M059J (cell line): Measurements from ENCODE around the gene OBSCN. TPM values are rescaled to one million over a fixed set of nuclear protein-coding genes. Genes with fewer than 3 reads are reported as not detected.
A peak's percentile ranks its signal among the peaks of the same experiment; 100 is the strongest.

Source experiments
- DNase-seq: peaks from one replicate; pipeline ENCODE4 v3.0.0-alpha.2; 2012; ENCODE audit warnings: low read depth
- total RNA-seq: library from RNA; depleted of rRNA; stranded (reverse); fragments of >200 nt; shearing (Covaris generic); gene quantifications from 2 replicates; pipeline ENCODE4 v1.2.3, GENCODE V29; 2014; rRNA removed

Gene OBSCN
- total RNA-seq: 0.42 and 1.9 TPM in 2 replicates

- no peak for DNase-seq
Measured at GRCh38 chr1:228207851-228208821, at the start of gene OBSCN. Gene OBSCN, plus strand, starts transcription at chr1:228208044. Its CDS starts 3,740 bp downstream, at chr1:228211784.

- no peak for DNase-seq
Measured at GRCh38 chr1:228158151-228159007, 49.5 kb upstream of the OBSCN start.

GRCh38 chr1:228159008-228159665, 48.7 kb upstream of the OBSCN start:
- no peak for DNase-seq

GRCh38 chr1:228160201-228160761, 47.6 kb upstream of the OBSCN start:
- no peak for DNase-seq

GRCh38 chr1:228161362-228161761, 46.5 kb upstream of the OBSCN start:
- no peak for DNase-seq

- no peak for DNase-seq
Measured at GRCh38 chr1:228161866-228162265, 46.0 kb upstream of the OBSCN start.

GRCh38 chr1:228162286-228163006, 45.4 kb upstream of the OBSCN start:
- peak; percentile 25 for DNase-seq

- no peak for DNase-seq
Measured at GRCh38 chr1:228163007-228163753, 44.7 kb upstream of the OBSCN start.

GRCh38 chr1:228163776-228164519, 43.9 kb upstream of the OBSCN start:
- DNase-seq: no peak

- no peak for DNase-seq
Measured at GRCh38 chr1:228164561-228165371, 43.1 kb upstream of the OBSCN start.

GRCh38 chr1:228165372-228166169, 42.3 kb upstream of the OBSCN start, which contains the start of gene IBA57:
Gene IBA57, plus strand, starts transcription at chr1:228165804. Its CDS starts 13 bp downstream, at chr1:228165817.
- peak; percentile 97 for DNase-seq

GRCh38 chr1:228166170-228166936, 41.5 kb upstream of the OBSCN start:
- peak; percentile 88 for DNase-seq

- DNase-seq: no peak
Measured at GRCh38 chr1:228168563-228169270, 39.1 kb upstream of the OBSCN start.

GRCh38 chr1:228169345-228169744, 38.5 kb upstream of the OBSCN start:
- DNase-seq: no peak

GRCh38 chr1:228170666-228171065, 37.2 kb upstream of the OBSCN start:
- DNase-seq: no peak
